Left lung (tissue), 10 donors: ENCODE data around the gene TENM3. TPM values are rescaled to one million over a fixed set of nuclear protein-coding genes. Genes with fewer than 3 reads are reported as not detected.

Source experiments
- ATAC-seq: fragments of 200-7000 bp; cut with Tn5 transposase; one replicate; pipeline ENCODE4 v1.9.1; 2020; ENCODE audit warnings: moderate library complexity
- DNase-seq, 4 donors: peaks; one replicate each; pipeline ENCODE4 v3.0.0-alpha.2; 2013 to 2020
- H3K27ac ChIP-seq, 2 donors: fragments of 200-600 bp; sonication (generic) in 1 of 2; one replicate each; pipeline versions ENCODE4 v1.5.0 to v1.8.0; 2020 to 2021
- H3K27me3 ChIP-seq, 2 donors: fragments of 200-600 bp; sonication (generic) in 1 of 2; one replicate each; pipeline versions ENCODE4 v1.5.0 to v1.8.0; 2020 to 2021
- H3K36me3 ChIP-seq, 2 donors: fragments of 200-600 bp; sonication (generic) in 1 of 2; one replicate each; pipeline versions ENCODE4 v1.5.0 to v1.8.0; 2020 to 2021
- H3K4me1 ChIP-seq, 2 donors: fragments of 200-600 bp; one replicate each; pipeline ENCODE4 v1.8.0; 2021
- H3K4me3 ChIP-seq, 2 donors: fragments of 200-600 bp; sonication (generic) in 1 of 2; one replicate each; pipeline versions ENCODE4 v1.5.0 to v1.8.0; 2020 to 2021; ENCODE audit warnings: mild to moderate bottlenecking in 1 of 2
- H3K9me3 ChIP-seq, 2 donors: fragments of 200-600 bp; sonication (generic) in 1 of 2; one replicate each; pipeline versions ENCODE4 v1.5.0 to v1.8.0; 2020 to 2021
- CTCF ChIP-seq, 2 donors: fragments of 200-600 bp; sonication (generic) in 1 of 2; IDR thresholded peaks; one replicate each; pipeline versions ENCODE4 v1.5.0 to v1.8.0; 2021; ENCODE audit warnings: antibody characterized with exemption in 2 of 2
- intact Hi-C, 2 donors: fragments of 100-400 bp; cut with DNase I; formaldehyde crosslinking; loops; one replicate each; pipeline versions ENCODE4 v1.11.2 to v1.14.2; 2022
- polyA plus RNA-seq, 6 donors: library from polyadenylated mRNA; unstranded; fragments of 120-200 nt; gene quantifications; one replicate each; pipeline ENCODE4 v1.2.1, GENCODE V29; 2013; ENCODE audit not compliant: insufficient read length in 6 of 6
- total RNA-seq, 2 donors: library from RNA; stranded (reverse); fragmentation: NEBNext Ultra II Directional; extraction: Animal tissue kit (Norgen Biotek cat#: 25700); gene quantifications; one replicate each; pipeline ENCODE4 v1.2.1, GENCODE V29; 2021
- donor health status: DM: no; HTN: yes; CAD: no.
- donor health status: DM: no; HTN: no; CAD: no.

Gene TENM3
- total and polyA plus RNA-seq, 8 donors: 2.2 to 5.6 (median 3.1) TPM

- intact Hi-C loops: no loop called here
- no peak for DNase-seq
- Histone ChIP-seq H3K36me3 (no peaks in the 10 kb centered on the region), H3K27ac (no peak overlapping the region), H3K9me3 (no peaks in the 10 kb centered on the region), H3K4me3 (no peak overlapping the region), H3K27me3 (no peaks in the 10 kb centered on the region), H3K4me1 (no peaks in the 10 kb centered on the region)
- TF ChIP-seq CTCF (IDR thresholded peaks at IDR 0.05): no peak
- no peak for ATAC-seq
Observed at GRCh38 chr4:182518421-182518820, 275.2 kb downstream of the TENM3 start.

- no peaks in the 10 kb centered on the region for H3K27me3 ChIP-seq
- H3K9me3 ChIP-seq: no peaks in the 10 kb centered on the region
- H3K4me1 ChIP-seq: no peaks in the 10 kb centered on the region
- intact Hi-C loops: no loop called here
- no peak for DNase-seq
- no peak overlapping the region for H3K27ac ChIP-seq
- TF ChIP-seq CTCF (IDR thresholded peaks at IDR 0.05): no peak
- no peak for ATAC-seq
- no peaks in the 10 kb centered on the region for H3K36me3 ChIP-seq
- H3K4me3 ChIP-seq: no peak overlapping the region
Observed at GRCh38 chr4:182519528-182519927, 276.3 kb downstream of the TENM3 start.

GRCh38 chr4:182521011-182521410 is 277.8 kb downstream of the TENM3 start:
- Histone ChIP-seq H3K27me3 (no peaks in the 10 kb centered on the region), H3K36me3 (no peaks in the 10 kb centered on the region), H3K4me1 (no peaks in the 10 kb centered on the region), H3K4me3 (no peak overlapping the region), H3K9me3 (no peaks in the 10 kb centered on the region), H3K27ac (no peak overlapping the region)
- intact Hi-C loops: no loop called here
- no peak for DNase-seq
- no peak for TF ChIP-seq CTCF (IDR thresholded peaks at IDR 0.05)
- ATAC-seq: no peak

- no peak for DNase-seq
- Histone ChIP-seq H3K27me3 (no peaks in the 10 kb centered on the region), H3K9me3 (no peaks in the 10 kb centered on the region), H3K36me3 (no peaks in the 10 kb centered on the region), H3K4me1 (no peaks in the 10 kb centered on the region), H3K4me3 (no peak overlapping the region), H3K27ac (no peak overlapping the region)
- intact Hi-C loops: no loop called here
- ATAC-seq: no peak
- TF ChIP-seq CTCF (IDR thresholded peaks at IDR 0.05): no peak
Observed at GRCh38 chr4:182528819-182529218, 285.6 kb downstream of the TENM3 start.

- Histone ChIP-seq H3K4me3 (no peak overlapping the region), H3K9me3 (no peaks in the 10 kb centered on the region), H3K4me1 (no peaks in the 10 kb centered on the region), H3K27me3 (no peaks in the 10 kb centered on the region), H3K36me3 (no peaks in the 10 kb centered on the region), H3K27ac (no peak overlapping the region)
- ATAC-seq (no peak), DNase-seq (no peak)
- intact Hi-C loops: no loop called here
- no peak for TF ChIP-seq CTCF (IDR thresholded peaks at IDR 0.05)
Observed at GRCh38 chr4:182530451-182530850, 287.2 kb downstream of the TENM3 start.
